Measurements from ENCODE around the gene THOC2.
"Not testable (repeated sequence)": the region's sequence is repeated elsewhere in the genome, so short reads cannot be mapped to it uniquely, and the experiment has no call there.

Gene THOC2

GRCh38 chrX:123691776-123692175 lies 41.1 kb downstream of the THOC2 start:
- no peak for TF ChIP-seq CTCF (IDR thresholded peaks at IDR 0.05; ENCODE audit: low read depth, low read length)
- DNase-seq = no peak
- H3K4me3 ChIP-seq (ENCODE audit: low read depth, low read length) = no peak overlapping the region
- peaks cover 4% of the 10 kb centered on the region for H3K36me3 ChIP-seq
- no peaks in the 10 kb centered on the region for H3K9me3 ChIP-seq (ENCODE audit: severe bottlenecking)
- H3K27ac ChIP-seq = no peak overlapping the region
- no peaks in the 10 kb centered on the region for H3K27me3 ChIP-seq (ENCODE audit: insufficient read depth, low read depth, severe bottlenecking)

- no peaks in the 10 kb centered on the region for H3K27me3 ChIP-seq (ENCODE audit: insufficient read depth, low read depth, severe bottlenecking)
- TF ChIP-seq CTCF (IDR thresholded peaks at IDR 0.05; ENCODE audit: low read depth, low read length) = no peak
These were observed 44.3 kb downstream of the THOC2 start for GRCh38 chrX:123688524-123688923.

GRCh38 chrX:123685232-123685631 lies 47.6 kb downstream of the THOC2 start:
- Histone ChIP-seq H3K27me3 (ENCODE audit: insufficient read depth, low read depth, severe bottlenecking) (no peaks in the 10 kb centered on the region), H3K9me3 (ENCODE audit: severe bottlenecking) (no peaks in the 10 kb centered on the region), H3K27ac (no peak overlapping the region), H3K4me3 (ENCODE audit: low read depth, low read length) (no peak overlapping the region), H3K36me3 (peaks cover 16% of the 10 kb centered on the region)
- TF ChIP-seq CTCF (IDR thresholded peaks at IDR 0.05; ENCODE audit: low read depth, low read length) = no peak
- no peak for DNase-seq

More at GRCh38 chrX:123688524-123688923, 44.3 kb downstream of the THOC2 start:
- no peak for DNase-seq
- peaks cover 12% of the 10 kb centered on the region for H3K36me3 ChIP-seq
- no peak overlapping the region for H3K4me3 ChIP-seq (ENCODE audit: low read depth, low read length)
- no peak overlapping the region for H3K27ac ChIP-seq
- H3K9me3 ChIP-seq (ENCODE audit: severe bottlenecking) = no peaks in the 10 kb centered on the region

GRCh38 chrX:123682186-123682585 lies 50.7 kb downstream of the THOC2 start:
- no peaks in the 10 kb centered on the region for H3K9me3 ChIP-seq (ENCODE audit: severe bottlenecking)
- no peak overlapping the region for H3K27ac ChIP-seq
- no peak overlapping the region for H3K4me3 ChIP-seq (ENCODE audit: low read depth, low read length)
- peaks cover 2% of the 10 kb centered on the region for H3K27me3 ChIP-seq (ENCODE audit: insufficient read depth, low read depth, severe bottlenecking)
- TF ChIP-seq CTCF (IDR thresholded peaks at IDR 0.05; ENCODE audit: low read depth, low read length) = no peak
- H3K36me3 ChIP-seq = peaks cover 16% of the 10 kb centered on the region
- DNase-seq = no peak

GRCh38 chrX:123679733-123680460 lies 53.0 kb downstream of the THOC2 start:
- H3K4me3 ChIP-seq (ENCODE audit: low read depth, low read length); DNase-seq; H3K27me3 ChIP-seq (ENCODE audit: insufficient read depth, low read depth, severe bottlenecking); H3K36me3 ChIP-seq; H3K9me3 ChIP-seq (ENCODE audit: severe bottlenecking); H3K27ac ChIP-seq: not testable (repeated sequence)

GRCh38 chrX:123675154-123675553 lies 57.7 kb downstream of the THOC2 start:
- H3K27me3 ChIP-seq (ENCODE audit: insufficient read depth, low read depth, severe bottlenecking) = peaks cover 2% of the 10 kb centered on the region
- no peak for TF ChIP-seq CTCF (IDR thresholded peaks at IDR 0.05; ENCODE audit: low read depth, low read length)
- H3K9me3 ChIP-seq (ENCODE audit: severe bottlenecking) = no peaks in the 10 kb centered on the region
- H3K36me3 ChIP-seq = peaks cover 3% of the 10 kb centered on the region
- no peak overlapping the region for H3K4me3 ChIP-seq (ENCODE audit: low read depth, low read length)
- no peak overlapping the region for H3K27ac ChIP-seq
- no peak for DNase-seq
